ENCODE measurements around the gene TULP3.
"Not testable (repeated sequence)": the region's sequence is repeated elsewhere in the genome, so short reads cannot be mapped to it uniquely, and the experiment has no call there.

The TULP3 gene

GRCh38 chr12:2864198-2864597, 26.5 kb upstream of the TULP3 start:
- H3K4me2 ChIP-seq (ENCODE audit: low read length), result no peak overlapping the region
- no peaks in the 10 kb centered on the region for H3K79me1 ChIP-seq (ENCODE audit: low read length)
- H3K4me1 ChIP-seq (ENCODE audit: control insufficient read depth, low read depth, low read length), result no peaks in the 10 kb centered on the region
- H3K18ac ChIP-seq (ENCODE audit: low read length), result no peak overlapping the region
- no peak overlapping the region for H3K9ac ChIP-seq (ENCODE audit: low read length)
- no peak overlapping the region for H2AK5ac ChIP-seq (ENCODE audit: low read length)
- no peak for DNase-seq
- H3K4ac ChIP-seq (ENCODE audit: low read depth, low read length), result no peak overlapping the region
- H3K27me3 ChIP-seq (ENCODE audit: insufficient read depth, low read length, poor library complexity), result no peaks in the 10 kb centered on the region
- no peak overlapping the region for H3K27ac ChIP-seq (ENCODE audit: low read depth, low read length)
- H4K8ac ChIP-seq (ENCODE audit: low read depth, low read length), result no peak overlapping the region
- no peaks in the 10 kb centered on the region for H3K79me2 ChIP-seq (ENCODE audit: control insufficient read depth, insufficient read depth, low read length)
- H4K5ac ChIP-seq (ENCODE audit: low read length), result no peak overlapping the region
- no peak overlapping the region for H3K4me3 ChIP-seq (ENCODE audit: low read length)
- H2BK5ac ChIP-seq (ENCODE audit: low read length), result no peak overlapping the region
- no peak overlapping the region for H3K56ac ChIP-seq (ENCODE audit: low read length)
- no peak overlapping the region for H3K23ac ChIP-seq (ENCODE audit: low read length)
- no peak overlapping the region for H2BK15ac ChIP-seq (replicated peaks; ENCODE audit: low read depth)
- peaks cover 31% of the 10 kb centered on the region for H3K36me3 ChIP-seq (ENCODE audit: control insufficient read depth, insufficient read depth, low read length)
- no peak overlapping the region for H2BK120ac ChIP-seq (ENCODE audit: low read depth, low read length)
- no CpG with 5 or more reads among the region's 9 CpGs for WGBS (ENCODE audit: extremely low coverage, insufficient coverage, low lambda C conversion rate)

- H2BK120ac ChIP-seq (ENCODE audit: low read depth, low read length); H2BK5ac ChIP-seq (ENCODE audit: low read length); H3K79me1 ChIP-seq (ENCODE audit: low read length); H4K5ac ChIP-seq (ENCODE audit: low read length); H3K23ac ChIP-seq (ENCODE audit: low read length); H3K4me1 ChIP-seq (ENCODE audit: control insufficient read depth, low read depth, low read length); H3K56ac ChIP-seq (ENCODE audit: low read length); H3K79me2 ChIP-seq (ENCODE audit: control insufficient read depth, insufficient read depth, low read length); H3K27me3 ChIP-seq (ENCODE audit: insufficient read depth, low read length, poor library complexity); DNase-seq; H3K4me2 ChIP-seq (ENCODE audit: low read length); H3K18ac ChIP-seq (ENCODE audit: low read length); H3K4me3 ChIP-seq (ENCODE audit: low read length); H3K4ac ChIP-seq (ENCODE audit: low read depth, low read length); H2AK5ac ChIP-seq (ENCODE audit: low read length); H3K27ac ChIP-seq (ENCODE audit: low read depth, low read length); H3K9ac ChIP-seq (ENCODE audit: low read length); H4K8ac ChIP-seq (ENCODE audit: low read depth, low read length); H2BK15ac ChIP-seq (replicated peaks; ENCODE audit: low read depth): not testable (repeated sequence)
- H3K36me3 ChIP-seq (ENCODE audit: control insufficient read depth, insufficient read depth, low read length), result peaks cover 32% of the 10 kb centered on the region
- no CpG with 5 or more reads among the region's 9 CpGs for WGBS (ENCODE audit: extremely low coverage, insufficient coverage, low lambda C conversion rate)
These were observed 21.6 kb upstream of the TULP3 start for GRCh38 chr12:2868986-2869632.

DNA sequence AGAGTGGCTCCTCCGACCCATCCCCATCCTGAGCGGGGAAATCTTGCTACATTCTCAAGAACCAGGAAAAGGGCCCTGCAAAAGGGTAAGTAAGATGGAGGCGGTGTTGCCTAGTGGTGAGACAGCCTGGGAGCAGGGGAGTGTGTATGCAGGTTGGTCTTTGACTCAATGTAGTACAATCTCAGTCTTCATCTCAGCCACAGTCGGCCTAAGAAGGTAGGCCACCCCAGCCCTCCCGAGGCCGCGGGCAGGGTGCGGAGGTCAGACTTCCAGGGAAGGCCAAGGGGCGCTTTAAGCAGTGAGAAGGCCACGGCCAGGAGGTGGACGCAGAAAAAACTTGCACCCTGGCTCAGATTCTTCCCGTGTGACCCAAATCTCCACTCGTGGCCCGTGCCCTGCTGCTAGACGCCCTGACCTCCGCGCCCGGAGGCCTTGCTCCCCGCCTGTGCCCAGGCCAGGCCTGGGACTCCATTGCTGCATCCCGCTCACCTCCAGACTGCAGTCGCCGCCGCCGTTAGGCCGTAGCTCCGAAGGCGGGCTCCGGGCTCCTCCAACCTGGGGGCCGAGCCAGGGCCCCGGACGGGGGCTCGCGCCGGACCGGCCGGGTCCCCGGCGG, 14.2 kb upstream of the TULP3 start:
- peak overlapping the region; percentile 12 for H2BK5ac ChIP-seq (ENCODE audit: low read length)
- peaks cover 23% of the 10 kb centered on the region for H3K79me1 ChIP-seq (ENCODE audit: low read length)
- no peaks in the 10 kb centered on the region for H3K27me3 ChIP-seq (ENCODE audit: insufficient read depth, low read length, poor library complexity)
- H3K4ac ChIP-seq (ENCODE audit: low read depth, low read length), result peak overlapping the region; percentile 60
- peak overlapping the region; percentile 97 for H3K9ac ChIP-seq (ENCODE audit: low read length)
- peak overlapping the region; percentile 77 for H3K18ac ChIP-seq (ENCODE audit: low read length)
- H3K4me1 ChIP-seq (ENCODE audit: control insufficient read depth, low read depth, low read length), result peaks cover 2% of the 10 kb centered on the region
- H4K8ac ChIP-seq (ENCODE audit: low read depth, low read length), result no peak overlapping the region
- H3K79me2 ChIP-seq (ENCODE audit: control insufficient read depth, insufficient read depth, low read length), result peaks cover 37% of the 10 kb centered on the region
- peak overlapping the region; percentile 97 for H3K4me2 ChIP-seq (ENCODE audit: low read length)
- DNase-seq, result peak; percentile 73
- no peak overlapping the region for H2BK15ac ChIP-seq (replicated peaks; ENCODE audit: low read depth)
- H3K56ac ChIP-seq (ENCODE audit: low read length), result peak overlapping the region; percentile 98
- peak overlapping the region; percentile 33 for H3K27ac ChIP-seq (ENCODE audit: low read depth, low read length)
- H2BK120ac ChIP-seq (ENCODE audit: low read depth, low read length), result peak overlapping the region; percentile 32
- no peak overlapping the region for H2AK5ac ChIP-seq (ENCODE audit: low read length)
- H4K5ac ChIP-seq (ENCODE audit: low read length), result no peak overlapping the region
- WGBS (ENCODE audit: extremely low coverage, insufficient coverage, low lambda C conversion rate), result no CpG with 5 or more reads among the region's 38 CpGs
- H3K36me3 ChIP-seq (ENCODE audit: control insufficient read depth, insufficient read depth, low read length), result peaks cover 8% of the 10 kb centered on the region
- no peak overlapping the region for H3K23ac ChIP-seq (ENCODE audit: low read length)
- peak overlapping the region; percentile 84 for H3K4me3 ChIP-seq (ENCODE audit: low read length)

DNA sequence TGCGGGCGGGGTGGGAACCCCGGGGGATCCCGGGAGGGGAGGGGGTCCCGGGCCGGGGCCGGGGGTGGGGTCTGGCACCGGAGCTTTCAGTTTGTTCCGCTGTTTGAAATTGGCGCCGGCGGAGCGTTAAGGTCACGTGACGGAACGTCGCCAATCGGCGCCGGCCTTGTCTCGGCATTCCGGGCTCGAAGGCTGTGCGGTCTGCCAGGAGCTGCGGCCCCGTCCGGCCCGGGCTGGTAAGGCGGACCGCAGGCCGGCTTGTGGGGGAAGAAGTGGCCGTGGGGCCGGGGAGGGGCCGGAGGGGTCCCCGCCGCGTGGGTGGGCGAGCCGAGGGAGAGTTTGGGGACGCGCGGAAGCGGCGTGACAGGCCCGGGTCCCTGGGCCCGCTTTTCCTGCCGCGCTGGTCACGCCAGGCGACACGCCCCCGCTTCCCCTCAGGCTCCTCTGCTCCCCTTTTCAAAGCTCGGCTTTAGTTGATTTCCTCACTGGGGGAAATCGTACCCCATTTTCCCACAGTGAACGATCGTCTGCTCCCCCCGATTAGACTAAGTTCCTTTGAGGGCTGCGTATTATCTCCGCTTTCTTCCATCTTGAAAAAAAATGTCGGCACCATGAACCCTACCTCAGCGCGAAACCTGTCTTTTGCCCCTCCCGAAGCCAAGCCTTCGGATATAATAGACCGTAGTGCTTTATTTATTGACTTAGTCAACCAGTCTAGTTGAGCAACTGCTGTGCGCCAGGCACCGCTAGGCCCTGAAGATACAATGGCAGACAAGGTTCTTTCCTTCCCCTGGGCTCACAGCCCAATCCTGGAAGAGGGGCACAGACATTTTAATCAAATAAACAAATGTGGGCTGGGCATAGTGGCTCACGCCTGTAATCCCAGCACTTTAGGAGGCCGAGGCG, 13.4 kb upstream of the TULP3 start, which contains the start of the genes FOXM1 and RHNO1:
Gene FOXM1, minus strand, starts transcription at position 128 of the 906 bp plus-strand sequence. CDS start 2,696 bp downstream, outside the sequence.
Gene RHNO1, plus strand, starts transcription at position 177 of the 906 bp plus-strand sequence. CDS start 8,144 bp downstream, outside the sequence.
- Histone ChIP-seq H3K4me3 (ENCODE audit: low read length) (peak within 1 kb of the TSS; percentile 91), H2BK15ac (replicated peaks; ENCODE audit: low read depth) (no peak within 1 kb of the TSS), H4K8ac (ENCODE audit: low read depth, low read length) (no peak within 1 kb of the TSS), H3K79me1 (ENCODE audit: low read length) (peaks cover 22% of the 10 kb centered on the region), H2BK5ac (ENCODE audit: low read length) (peak within 1 kb of the TSS; percentile 80), H3K4me2 (ENCODE audit: low read length) (peak within 1 kb of the TSS; percentile 97), H2AK5ac (ENCODE audit: low read length) (peak within 1 kb of the TSS; percentile 82), H3K36me3 (ENCODE audit: control insufficient read depth, insufficient read depth, low read length) (peaks cover 6% of the 10 kb centered on the region), H3K27ac (ENCODE audit: low read depth, low read length) (peak within 1 kb of the TSS; percentile 91), H3K9ac (ENCODE audit: low read length) (peak within 1 kb of the TSS; percentile 97), H3K56ac (ENCODE audit: low read length) (peak within 1 kb of the TSS; percentile 99), H4K5ac (ENCODE audit: low read length) (no peak within 1 kb of the TSS), H3K4me1 (ENCODE audit: control insufficient read depth, low read depth, low read length) (peaks cover 2% of the 10 kb centered on the region), H3K23ac (ENCODE audit: low read length) (peak within 1 kb of the TSS; percentile 15), H2BK120ac (ENCODE audit: low read depth, low read length) (peak within 1 kb of the TSS; percentile 32), H3K27me3 (ENCODE audit: insufficient read depth, low read length, poor library complexity) (no peaks in the 10 kb centered on the region), H3K4ac (ENCODE audit: low read depth, low read length) (peak within 1 kb of the TSS; percentile 65), H3K18ac (ENCODE audit: low read length) (peak within 1 kb of the TSS; percentile 93), H3K79me2 (ENCODE audit: control insufficient read depth, insufficient read depth, low read length) (peaks cover 37% of the 10 kb centered on the region)
- no CpG with 5 or more reads among the region's 70 CpGs for WGBS (ENCODE audit: extremely low coverage, insufficient coverage, low lambda C conversion rate)
- DNase-seq, result peak; percentile 94

- Histone ChIP-seq H3K9ac (ENCODE audit: low read length) (peak overlapping the region; percentile 95), H3K79me1 (ENCODE audit: low read length) (peaks cover 22% of the 10 kb centered on the region), H2BK5ac (ENCODE audit: low read length) (no peak overlapping the region), H3K18ac (ENCODE audit: low read length) (peak overlapping the region; percentile 93), H2AK5ac (ENCODE audit: low read length) (no peak overlapping the region), H3K23ac (ENCODE audit: low read length) (no peak overlapping the region), H4K5ac (ENCODE audit: low read length) (no peak overlapping the region), H2BK15ac (replicated peaks; ENCODE audit: low read depth) (no peak overlapping the region), H3K4me2 (ENCODE audit: low read length) (peak overlapping the region; percentile 93), H3K56ac (ENCODE audit: low read length) (peak overlapping the region; percentile 99), H3K27me3 (ENCODE audit: insufficient read depth, low read length, poor library complexity) (no peaks in the 10 kb centered on the region), H3K36me3 (ENCODE audit: control insufficient read depth, insufficient read depth, low read length) (peaks cover 6% of the 10 kb centered on the region), H3K4me3 (ENCODE audit: low read length) (no peak overlapping the region), H2BK120ac (ENCODE audit: low read depth, low read length) (no peak overlapping the region), H3K4ac (ENCODE audit: low read depth, low read length) (no peak overlapping the region), H3K4me1 (ENCODE audit: control insufficient read depth, low read depth, low read length) (peaks cover 2% of the 10 kb centered on the region), H3K27ac (ENCODE audit: low read depth, low read length) (no peak overlapping the region), H4K8ac (ENCODE audit: low read depth, low read length) (no peak overlapping the region), H3K79me2 (ENCODE audit: control insufficient read depth, insufficient read depth, low read length) (peaks cover 37% of the 10 kb centered on the region)
- peak; percentile 42 for DNase-seq
- no CpG with 5 or more reads among the region's 16 CpGs for WGBS (ENCODE audit: extremely low coverage, insufficient coverage, low lambda C conversion rate)
These were observed 12.5 kb upstream of the TULP3 start for GRCh38 chr12:2877953-2878732.

Data from mesendoderm (in vitro differentiated cells).